Activated T-helper 1 cell treated with anti-CD3 and anti-CD28 coated beads, Interleukin-2, amount 50 U/mL, for 16 hours (primary cell): ENCODE results near the gene MYRFL.
"Not testable (repeated sequence)": the region's sequence is repeated elsewhere in the genome, so short reads cannot be mapped to it uniquely, and the experiment has no call there.

ENCODE experiments used
- DNase-seq, 2 donors: peaks; one replicate each; pipeline ENCODE4 v3.0.0-alpha.2; 2020; ENCODE audit warnings: low read depth in 1 of 2, low spot score in 1 of 2

Gene MYRFL

DNA sequence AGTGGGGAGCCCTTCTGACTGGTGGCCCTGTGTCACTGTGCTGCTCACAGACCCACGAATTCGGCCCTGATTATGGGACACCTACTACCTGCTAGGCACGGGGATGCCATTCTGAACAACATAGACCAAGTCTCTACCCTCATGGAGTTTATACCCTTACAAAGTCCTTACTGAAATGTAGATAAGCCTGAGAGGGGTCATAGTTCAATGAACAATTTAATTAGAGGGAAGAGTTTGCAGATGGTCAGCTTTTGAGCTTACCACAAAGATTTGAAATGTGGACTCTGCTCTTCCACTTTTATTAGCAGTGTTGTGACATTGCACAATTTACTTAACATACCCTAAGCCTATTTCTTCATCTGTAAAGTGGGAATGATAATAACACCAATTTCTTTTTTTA is 161.1 kb downstream of the MYRFL start:
- DNase-seq = no peak

DNA sequence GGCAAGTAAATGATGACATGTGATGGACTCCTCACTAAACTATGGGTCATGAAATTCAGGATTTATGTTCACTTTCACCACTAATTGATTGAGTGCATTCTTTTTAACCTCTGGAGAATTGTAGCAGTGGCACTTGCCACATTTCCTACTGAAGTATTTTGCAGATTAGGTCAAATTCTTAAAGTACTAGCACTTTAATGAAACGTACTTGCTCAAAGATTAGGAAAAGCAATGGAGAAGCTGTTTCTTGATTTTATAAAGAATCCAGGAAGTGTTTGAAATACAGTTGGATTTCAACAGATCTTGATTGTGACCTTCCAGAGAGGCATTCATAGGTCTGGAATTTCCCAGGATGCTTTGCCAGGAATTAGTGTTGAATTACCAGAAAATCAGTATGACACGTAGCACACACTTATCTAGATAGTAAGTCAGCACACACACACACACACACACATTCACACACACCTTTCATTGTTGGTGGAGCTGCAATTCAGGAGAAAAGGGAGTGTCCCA is 162.6 kb downstream of the MYRFL start:
- DNase-seq = no peak

DNA sequence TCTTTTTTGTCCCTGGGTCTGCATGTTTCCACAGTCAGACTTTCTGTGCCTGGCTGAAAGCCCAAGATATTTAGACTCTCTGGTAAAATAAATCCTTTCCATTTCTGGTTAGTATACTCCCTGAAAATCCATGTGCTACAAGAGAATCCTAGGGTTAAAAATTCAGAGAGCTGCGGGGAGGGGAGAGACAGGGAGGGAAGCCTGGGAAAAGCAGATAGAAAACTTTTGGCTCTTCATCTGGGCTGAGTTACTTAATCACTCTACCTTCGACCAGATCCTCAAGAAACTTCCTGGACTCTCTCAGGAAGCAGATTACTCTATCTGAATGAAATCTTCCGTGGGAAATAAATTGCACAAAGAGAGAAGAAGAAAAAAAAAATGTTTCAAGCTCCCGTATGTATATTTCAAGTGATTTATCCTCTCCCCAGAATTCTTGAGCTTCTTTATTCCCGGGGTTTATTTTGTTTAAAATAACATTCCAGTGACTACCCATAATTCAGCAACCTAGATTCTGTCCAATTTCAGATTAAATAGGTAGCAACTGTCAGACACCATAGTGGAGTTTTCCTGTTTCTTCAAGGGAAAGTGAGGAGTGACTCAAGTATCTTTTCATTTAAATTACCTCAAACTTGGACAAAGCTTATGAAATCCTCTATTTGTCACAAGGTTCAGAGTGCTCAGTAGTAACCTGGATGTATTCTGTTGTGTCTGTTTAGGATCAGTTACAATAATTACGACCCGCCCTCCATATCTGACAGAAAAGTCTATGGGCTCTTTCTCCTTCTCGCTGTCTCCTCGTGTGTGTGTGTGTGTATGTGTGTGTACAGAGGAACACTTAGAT is 163.7 kb downstream of the MYRFL start:
- no peak for DNase-seq

DNA sequence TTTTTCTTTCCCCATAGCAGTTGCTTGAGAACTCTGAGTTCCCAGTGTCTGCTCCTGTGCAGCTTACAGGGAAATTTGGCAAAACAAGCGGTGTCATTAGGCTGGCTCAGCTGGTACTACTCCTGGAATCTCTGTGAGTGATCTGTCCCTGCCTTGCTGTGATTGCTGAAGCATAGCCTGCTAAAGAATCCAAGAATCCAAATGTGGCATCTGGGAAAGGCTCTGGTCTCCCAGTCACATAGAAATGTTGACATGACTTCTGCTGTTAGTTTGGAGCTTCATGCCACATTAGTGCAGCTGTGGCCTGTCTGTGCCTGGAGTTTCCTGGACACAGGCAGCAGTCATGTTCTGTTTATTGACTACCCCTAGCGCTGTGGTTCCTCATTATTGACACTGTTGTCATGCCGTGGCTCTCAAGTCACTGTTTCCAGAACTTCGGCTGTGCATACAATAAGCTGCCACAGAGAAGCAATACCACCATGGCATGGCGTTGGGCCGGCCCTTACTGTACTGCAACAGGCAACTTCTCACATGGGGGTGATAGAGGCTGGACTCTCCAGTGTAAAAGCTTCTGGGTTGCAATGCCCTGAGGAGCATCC is 166.8 kb downstream of the MYRFL start:
- no peak for DNase-seq

DNA sequence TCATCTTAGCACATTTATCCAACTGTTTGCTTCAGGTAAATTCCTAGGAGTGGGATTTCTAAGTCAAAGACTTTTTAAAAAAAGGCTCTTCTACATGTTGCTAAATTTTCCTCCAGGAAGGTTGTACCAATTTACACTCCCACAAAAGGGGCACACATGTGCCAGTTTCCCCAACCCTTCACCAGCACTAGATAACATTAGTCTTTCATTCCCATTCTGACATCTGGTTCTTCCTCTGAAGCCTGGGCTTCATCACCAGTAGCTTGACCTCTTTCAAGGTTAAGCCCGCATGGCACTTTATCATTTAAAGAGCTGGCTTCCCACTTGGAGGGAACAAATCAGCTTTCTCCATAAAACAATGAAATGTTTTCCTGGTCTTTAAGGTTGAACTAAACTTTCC is 168.4 kb downstream of the MYRFL start:
- DNase-seq = no peak

DNA sequence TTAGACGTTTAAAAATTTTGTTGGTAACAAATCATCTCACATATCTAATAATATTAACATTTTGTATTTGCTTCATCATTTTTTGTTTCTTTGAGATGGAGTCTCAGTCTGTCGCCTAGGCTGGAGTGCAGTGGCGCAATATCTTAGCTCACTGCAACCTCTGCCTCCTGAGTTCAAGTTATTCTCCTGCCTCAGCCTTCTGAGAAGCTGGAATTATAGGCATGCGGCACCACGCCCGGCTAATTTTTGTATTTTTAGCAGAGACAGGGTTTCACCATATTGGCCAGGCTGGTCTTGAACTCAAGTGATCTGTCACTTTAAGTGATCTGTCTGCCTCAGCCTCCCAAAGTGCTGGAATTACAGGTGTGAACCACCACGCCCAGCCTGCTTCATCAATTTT is 169.1 kb downstream of the MYRFL start:
- not testable (repeated sequence) for DNase-seq

DNA sequence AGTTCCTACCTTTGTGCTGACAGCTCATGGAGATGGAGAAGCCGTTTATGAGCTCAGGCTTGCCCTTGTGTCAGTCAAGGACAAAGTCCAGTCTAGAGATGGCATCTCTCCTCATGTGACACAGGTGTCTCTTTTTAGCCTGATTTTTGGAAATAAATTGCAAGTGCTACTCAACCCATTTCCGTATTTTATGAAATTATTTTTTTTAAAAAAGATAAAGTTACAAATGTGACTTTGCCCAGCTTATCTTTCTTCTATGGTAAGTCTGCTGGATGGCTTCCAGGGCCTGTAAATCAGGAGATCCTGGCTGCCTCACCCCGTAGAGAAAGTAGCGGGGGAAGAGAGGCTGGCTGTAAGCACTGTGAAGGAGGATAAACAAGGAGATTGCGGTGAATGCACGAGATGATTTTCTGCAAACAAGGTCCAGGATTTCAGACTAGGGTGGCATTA is 169.7 kb downstream of the MYRFL start:
- no peak for DNase-seq

DNA sequence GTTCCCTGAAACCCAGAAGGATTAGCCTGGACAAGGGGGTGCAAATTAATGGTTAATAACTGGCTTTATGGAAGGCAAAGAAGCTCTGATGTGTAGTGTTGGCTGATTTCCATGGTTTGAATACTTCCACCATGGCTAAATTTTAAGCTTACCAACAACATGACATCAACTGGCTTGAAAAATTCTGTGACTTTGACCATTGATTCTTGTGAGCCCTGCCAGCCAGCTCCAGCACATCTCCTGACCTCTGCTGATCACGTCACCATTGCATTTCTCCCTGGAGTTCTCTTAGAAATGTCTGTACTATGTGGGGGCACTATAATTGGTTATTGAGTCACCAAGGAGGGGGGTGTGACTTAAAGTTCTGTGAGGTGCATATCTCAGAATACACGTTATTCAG is 171.2 kb downstream of the MYRFL start:
- DNase-seq = no peak

DNA sequence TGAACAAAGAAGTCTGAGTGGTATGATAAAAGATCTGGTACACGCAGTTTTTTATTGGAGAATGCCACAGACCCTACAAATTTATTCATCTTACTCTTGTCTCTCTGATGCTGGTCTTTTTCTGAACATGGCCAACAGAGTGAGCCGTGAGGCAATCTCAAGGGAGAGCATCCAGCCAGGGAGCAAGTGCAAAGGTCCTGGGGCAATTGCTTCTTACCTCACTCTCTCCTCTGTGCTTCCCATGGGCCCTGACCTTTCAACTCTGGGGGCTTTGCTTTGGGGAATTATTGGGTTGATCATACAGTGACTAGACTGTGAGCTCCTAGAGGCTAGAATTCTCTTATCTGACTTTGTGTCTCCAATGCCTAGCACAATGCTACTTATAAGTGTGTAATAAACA is 171.7 kb downstream of the MYRFL start:
- no peak for DNase-seq

DNA sequence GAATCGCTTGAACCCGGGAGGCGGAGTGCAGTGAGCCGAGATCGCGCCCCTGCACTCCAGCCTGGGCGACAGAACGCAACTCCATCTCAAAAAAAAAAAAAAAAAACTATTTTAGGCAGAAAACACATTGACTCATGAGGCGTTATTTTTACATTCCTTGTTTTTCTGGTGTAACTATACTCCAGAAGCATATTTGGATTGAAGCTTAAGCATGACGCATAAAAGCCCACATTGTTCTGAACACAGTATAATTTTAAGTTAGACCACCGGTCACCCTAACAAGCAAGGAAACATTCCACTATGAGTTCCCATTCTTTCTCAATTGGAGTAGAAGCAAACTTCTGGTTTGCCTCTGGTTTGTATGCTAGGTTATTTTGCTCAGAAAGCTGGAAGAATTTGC is 173.0 kb downstream of the MYRFL start:
- DNase-seq = no peak

DNA sequence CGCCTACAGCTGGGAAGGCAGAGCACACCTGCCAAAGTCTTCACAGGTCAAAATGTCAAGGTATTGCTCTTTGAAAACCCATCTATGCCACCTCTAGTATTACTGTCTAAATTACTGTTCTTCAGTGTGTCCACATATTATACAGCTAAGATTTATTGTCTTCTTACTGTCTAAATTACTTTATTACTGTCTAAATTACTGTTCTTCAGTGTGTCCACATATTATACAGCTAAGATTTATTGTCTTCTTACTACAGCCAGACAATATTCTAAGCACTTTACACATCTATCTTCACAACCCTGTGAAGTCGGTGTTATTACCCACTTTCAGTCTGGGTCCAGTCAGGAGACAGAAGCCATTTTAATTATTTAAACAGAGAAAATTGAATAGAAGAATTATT is 173.9 kb downstream of the MYRFL start:
- no peak for DNase-seq

DNA sequence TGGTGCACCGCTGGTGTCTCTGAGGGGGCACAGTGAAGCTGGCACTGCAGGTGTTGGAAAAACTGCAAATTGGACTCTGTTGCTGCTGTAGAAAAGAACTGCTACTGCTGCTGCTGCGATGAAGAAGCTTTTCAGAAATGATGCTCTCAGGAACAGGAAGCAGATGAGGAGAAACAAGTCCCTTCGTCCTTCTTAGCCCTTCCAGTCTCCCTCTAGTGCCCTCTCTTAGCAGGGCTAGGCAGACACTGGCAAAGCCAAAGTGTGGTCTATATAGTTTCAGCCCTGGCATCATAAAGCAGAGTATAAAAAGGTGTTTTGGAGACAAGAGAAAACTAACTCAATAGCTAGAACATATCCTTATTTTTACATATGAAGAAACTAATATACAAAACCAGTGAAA is 174.5 kb downstream of the MYRFL start:
- DNase-seq = no peak

DNA sequence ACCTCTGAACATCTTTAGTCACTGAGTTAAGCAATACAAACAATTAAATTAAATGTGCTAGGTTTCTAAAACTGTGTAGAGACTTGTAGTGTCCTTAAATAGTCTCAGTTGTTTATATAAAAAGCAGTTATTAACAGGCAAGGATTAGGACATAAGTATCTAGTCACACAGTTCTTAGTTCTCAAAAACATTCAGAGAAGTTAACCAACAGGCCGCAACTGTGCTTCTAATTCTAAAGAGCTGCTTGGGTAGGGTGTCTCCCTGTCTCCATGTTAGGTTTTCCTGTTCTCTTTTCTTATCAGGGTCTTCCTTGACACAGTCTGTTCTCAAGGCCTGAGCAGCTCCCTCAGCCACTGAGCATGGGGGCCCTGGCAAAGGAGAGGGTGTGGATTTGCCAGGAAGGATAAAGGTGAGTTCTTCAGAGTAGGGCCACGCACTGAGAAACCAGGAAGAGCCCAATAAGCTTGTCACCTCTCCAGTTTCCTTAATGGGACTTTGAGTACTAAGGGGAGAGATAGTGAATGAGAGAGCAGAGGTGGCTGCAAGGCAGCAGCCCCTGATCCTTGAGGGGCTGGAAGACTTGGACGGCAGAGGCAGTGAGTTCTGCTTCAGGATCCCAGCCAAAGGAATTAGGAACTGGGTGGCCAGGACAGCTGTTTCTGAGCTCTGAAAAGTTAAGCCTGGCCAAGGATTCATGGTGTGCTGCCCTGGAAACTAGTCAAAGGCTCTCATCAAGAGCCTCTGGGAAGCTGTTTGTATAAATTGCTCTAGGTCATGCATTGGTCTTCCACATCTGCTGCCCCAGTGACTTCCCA is 177.3 kb downstream of the MYRFL start:
- no peak for DNase-seq

DNA sequence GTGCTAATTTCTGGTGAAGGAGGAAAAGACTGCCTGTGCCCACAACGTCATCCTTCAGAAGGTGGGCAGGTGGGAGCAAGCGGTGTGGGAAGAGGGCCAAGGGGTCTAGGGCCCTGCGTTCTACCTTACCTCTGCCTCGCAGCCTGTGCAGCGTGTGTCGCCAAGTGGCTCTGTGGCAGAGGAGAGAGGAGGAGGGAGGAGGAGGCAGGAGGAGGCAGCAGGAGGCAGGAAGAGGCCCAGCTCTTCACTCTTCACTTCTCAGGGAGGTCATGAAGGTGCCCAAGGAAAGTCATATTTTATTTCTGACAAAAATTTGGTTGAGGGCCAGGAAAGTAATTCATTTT is 177.9 kb downstream of the MYRFL start:
- no peak for DNase-seq

DNA sequence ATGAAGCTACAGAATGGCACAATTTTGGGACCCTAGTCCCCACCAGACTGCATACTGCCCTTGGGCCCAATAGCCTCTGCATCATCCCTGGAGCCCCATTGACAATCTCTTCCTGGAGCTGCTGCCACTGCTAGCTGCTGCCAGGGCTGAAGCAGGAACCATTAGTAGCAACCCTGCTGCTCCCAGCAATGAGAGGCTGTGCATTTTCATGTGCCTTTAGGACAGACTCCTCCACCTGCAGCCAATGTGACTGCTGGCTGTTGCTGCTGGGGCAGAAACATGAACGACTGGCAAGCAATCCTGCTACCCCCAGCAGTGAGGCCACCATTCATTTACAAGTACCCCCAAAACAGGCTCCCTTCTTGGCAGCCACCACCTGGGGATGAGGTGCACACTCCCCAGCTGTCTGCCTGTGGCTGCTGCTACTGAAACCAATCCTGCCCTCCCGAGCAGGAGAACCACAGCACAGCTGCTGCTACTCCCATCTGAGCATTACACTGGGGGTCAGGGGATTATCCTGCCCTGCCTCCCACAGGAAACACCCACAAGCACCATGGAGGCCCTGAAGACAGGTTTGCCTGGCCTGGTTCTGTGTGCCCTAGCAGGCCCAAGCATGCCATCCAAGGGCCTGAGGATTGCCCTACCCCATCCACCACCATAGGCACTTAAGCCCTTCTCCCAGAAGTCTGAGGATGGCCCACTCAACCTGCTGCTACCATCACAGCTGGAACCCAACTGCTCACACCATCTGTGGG is 181.0 kb downstream of the MYRFL start:
- DNase-seq = no peak

DNA sequence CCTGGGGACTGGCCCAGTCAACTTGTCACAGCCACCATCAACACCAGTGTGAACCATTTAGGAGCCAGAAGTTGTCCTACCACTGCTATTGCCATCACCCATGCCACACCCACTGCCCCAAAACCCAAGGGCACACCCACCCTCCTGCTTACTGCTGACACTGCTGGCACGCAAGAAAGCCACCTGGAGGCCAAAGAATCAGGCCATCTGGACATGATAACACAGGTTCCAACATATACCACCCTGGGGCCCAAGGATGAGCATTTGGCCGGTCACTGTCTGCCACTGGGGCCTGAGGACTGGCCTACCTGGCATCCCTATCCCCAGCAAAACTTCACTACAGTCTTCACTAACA is 181.6 kb downstream of the MYRFL start:
- no peak for DNase-seq

DNA sequence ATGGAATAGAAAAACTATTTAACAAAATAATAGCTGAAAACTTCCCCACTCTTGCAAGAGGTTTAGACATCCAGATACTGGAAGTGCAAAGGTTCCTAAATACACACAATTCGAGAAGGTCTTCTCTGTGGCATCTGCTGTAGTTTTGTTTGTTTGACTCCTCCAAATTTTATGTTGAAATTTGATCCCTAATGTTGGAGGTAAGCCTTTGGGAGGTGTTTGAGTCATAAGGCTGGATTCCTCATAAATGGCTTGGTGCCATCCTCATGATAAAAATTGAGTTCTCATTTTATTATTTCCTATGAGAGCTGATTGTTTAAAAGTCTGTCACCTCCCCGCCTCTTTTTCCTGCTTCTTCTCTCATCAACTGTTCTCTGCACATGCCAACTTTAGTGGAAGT is 182.7 kb downstream of the MYRFL start:
- DNase-seq = no peak
